HG03442 (cell line): Measurements from ENCODE around the gene XPR1.
"Not testable (repeated sequence)": the region's sequence is repeated elsewhere in the genome, so short reads cannot be mapped to it uniquely, and the experiment has no call there.

Source experiments
- ATAC-seq: cut with Tn5 transposase; IDR thresholded peaks from one replicate; pipeline ENCODE4 v1.9.1; 2021; ENCODE audit warnings: mild to moderate bottlenecking, moderate library complexity; ENCODE audit not compliant: unreplicated experiment

The XPR1 gene

GRCh38 chr1:180831507-180831906, 199.7 kb downstream of the XPR1 start:
- ATAC-seq, result not testable (repeated sequence)

- not testable (repeated sequence) for ATAC-seq
Measured at GRCh38 chr1:180833180-180833579, 201.4 kb downstream of the XPR1 start.

- ATAC-seq, result no peak
Measured at GRCh38 chr1:180836449-180836848, 204.6 kb downstream of the XPR1 start.

- ATAC-seq, result no peak
Measured at GRCh38 chr1:180837020-180837419, 205.2 kb downstream of the XPR1 start.

GRCh38 chr1:180838535-180838934, 206.7 kb downstream of the XPR1 start:
- ATAC-seq, result no peak

- no peak for ATAC-seq
Measured at GRCh38 chr1:180839547-180839946, 207.7 kb downstream of the XPR1 start.

- no peak for ATAC-seq
Measured at GRCh38 chr1:180841415-180841814, 209.6 kb downstream of the XPR1 start.

GRCh38 chr1:180842052-180842451, 210.2 kb downstream of the XPR1 start:
- no peak for ATAC-seq

- ATAC-seq, result no peak
Measured at GRCh38 chr1:180842491-180843275, 210.9 kb downstream of the XPR1 start.

- ATAC-seq, result no peak
Measured at GRCh38 chr1:180845352-180845751, 213.5 kb downstream of the XPR1 start.

- ATAC-seq, result no peak
Measured at GRCh38 chr1:180848191-180848590, 216.4 kb downstream of the XPR1 start.

GRCh38 chr1:180849031-180849775, 217.4 kb downstream of the XPR1 start:
- peak; percentile 56 for ATAC-seq

GRCh38 chr1:180851995-180852887, 220.4 kb downstream of the XPR1 start:
- no peak for ATAC-seq

GRCh38 chr1:180854001-180854400, 222.2 kb downstream of the XPR1 start:
- no peak for ATAC-seq

GRCh38 chr1:180854456-180854855, 222.6 kb downstream of the XPR1 start:
- ATAC-seq, result no peak

GRCh38 chr1:180857947-180858725, 226.3 kb downstream of the XPR1 start:
- ATAC-seq, result not testable (repeated sequence)

- no peak for ATAC-seq
Measured at GRCh38 chr1:180859306-180859705, 227.5 kb downstream of the XPR1 start.

- no peak for ATAC-seq
Measured at GRCh38 chr1:180860535-180860934, 228.7 kb downstream of the XPR1 start.

GRCh38 chr1:180862305-180862704, 230.5 kb downstream of the XPR1 start:
- no peak for ATAC-seq

GRCh38 chr1:180863158-180863775, 231.4 kb downstream of the XPR1 start:
- no peak for ATAC-seq
